RWPE2 (cell line): ENCODE data around the gene IQGAP2.

Source experiments
- ATAC-seq: fragments of 200-7000 bp; cut with Tn5 transposase; 3 replicates; pipeline ENCODE4 v1.9.1; 2021; ENCODE audit warnings: low read depth
- DNase-seq: peaks from one replicate; pipeline ENCODE4 v3.0.0-alpha.2; 2020; ENCODE audit warnings: low spot score
- H3K27ac ChIP-seq: fragments of 450-650 bp; 2 replicates; pipeline ENCODE4 v1.5.1; 2017; ENCODE audit warnings: mild to moderate bottlenecking; ENCODE audit not compliant: poor library complexity, severe bottlenecking
- H3K27me3 ChIP-seq: fragments of 250-450 bp; sonication (Bioruptor Pico); 2 replicates; pipeline ENCODE4 v1.5.1; 2021; ENCODE audit warnings: mild to moderate bottlenecking, moderate library complexity; ENCODE audit not compliant: insufficient read depth, poor library complexity, severe bottlenecking
- H3K36me3 ChIP-seq: fragments of 250-450 bp; sonication (Bioruptor Pico); 2 replicates; pipeline ENCODE4 v1.5.1; 2020; ENCODE audit warnings: low read depth, mild to moderate bottlenecking, moderate library complexity
- H3K4me1 ChIP-seq: fragments of 250-450 bp; sonication (Bioruptor Pico); 2 replicates; pipeline ENCODE4 v1.5.1; 2021; ENCODE audit warnings: mild to moderate bottlenecking, moderate library complexity; ENCODE audit not compliant: insufficient read depth, poor library complexity, severe bottlenecking
- H3K4me3 ChIP-seq: fragments of 250-450 bp; sonication (Bioruptor Pico); 2 replicates; pipeline ENCODE4 v1.5.1; 2021; ENCODE audit warnings: mild to moderate bottlenecking, moderate library complexity; ENCODE audit not compliant: severe bottlenecking
- H3K9me3 ChIP-seq: fragments of 250-450 bp; sonication (Bioruptor Pico); 2 replicates; pipeline ENCODE4 v1.5.1; 2021; ENCODE audit warnings: mild to moderate bottlenecking, moderate library complexity; ENCODE audit not compliant: severe bottlenecking
- CTCF ChIP-seq: fragments of 450-650 bp; IDR thresholded peaks from one replicate; pipeline ENCODE4 v1.5.1; 2017; ENCODE audit warnings: mild to moderate bottlenecking, moderate library complexity; ENCODE audit not compliant: poor library complexity, severe bottlenecking

Gene IQGAP2

DNA sequence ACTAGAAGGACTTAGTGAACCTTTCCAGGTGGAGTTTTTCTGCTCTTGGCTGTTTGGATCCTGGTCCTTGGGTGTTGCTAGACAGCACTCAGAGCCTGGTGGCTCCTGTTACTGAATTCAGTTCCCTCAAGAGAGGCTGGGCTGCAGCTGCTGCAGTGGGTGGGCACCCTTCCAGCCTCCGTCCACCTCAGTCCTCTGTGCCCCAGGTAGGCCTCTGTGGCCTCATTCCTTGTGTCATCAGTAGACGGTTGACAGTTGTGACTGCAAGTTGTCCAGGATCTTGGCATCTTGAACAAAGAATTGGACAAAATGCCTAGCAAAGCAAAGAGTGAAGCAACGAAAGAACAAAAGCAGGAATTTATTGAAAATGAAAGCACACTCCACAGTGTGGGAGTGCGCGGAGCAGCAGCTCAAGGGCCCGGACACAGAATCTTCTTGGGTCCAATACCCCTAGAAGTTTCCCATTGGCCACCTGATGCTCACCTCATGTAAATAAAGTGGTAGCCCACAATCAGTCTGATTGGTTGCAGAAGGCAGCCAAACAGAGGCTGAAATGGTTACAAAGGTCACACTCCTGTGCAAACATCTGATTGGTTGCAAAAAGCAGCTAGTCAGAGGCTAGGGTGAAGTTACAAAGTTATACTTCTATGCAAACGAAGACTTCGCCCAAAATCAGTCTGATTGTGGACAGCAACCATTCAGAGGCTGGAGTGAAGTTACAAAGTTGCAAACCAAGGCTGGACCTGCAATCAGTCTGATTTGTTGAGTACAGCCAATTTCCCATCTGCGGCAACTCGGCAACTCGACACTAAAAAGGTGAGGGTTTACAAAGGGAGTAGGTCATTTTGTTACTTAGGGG, 352.9 kb downstream of the IQGAP2 start:
- DNase-seq (no peak), ATAC-seq (no peak)
- Histone ChIP-seq H3K9me3 (no peaks in the 10 kb centered on the region), H3K36me3 (no peaks in the 10 kb centered on the region), H3K4me1 (peaks cover 9% of the 10 kb centered on the region), H3K27ac (no peak overlapping the region), H3K27me3 (no peaks in the 10 kb centered on the region), H3K4me3 (no peak overlapping the region)
- TF ChIP-seq CTCF = no peak

DNA sequence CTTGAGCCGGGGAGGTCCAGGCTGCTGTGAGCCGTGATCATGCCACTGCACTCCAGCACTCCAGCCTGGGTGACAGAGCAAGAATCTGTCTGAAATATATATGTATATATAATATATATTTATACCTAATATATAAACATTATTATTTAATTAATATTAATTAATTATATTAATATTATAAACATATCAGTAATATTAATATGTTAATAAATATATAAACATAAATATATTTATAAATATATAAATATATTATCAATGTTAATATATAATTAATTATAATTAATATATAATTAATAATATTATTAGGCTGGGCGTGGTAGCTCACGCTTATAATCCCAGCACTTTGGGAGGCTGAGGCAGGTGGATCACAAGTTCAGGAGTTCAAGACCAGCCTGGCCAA, 354.0 kb downstream of the IQGAP2 start:
- ATAC-seq (no peak), DNase-seq (no peak)
- H3K27me3 ChIP-seq = no peaks in the 10 kb centered on the region
- H3K9me3 ChIP-seq = no peaks in the 10 kb centered on the region
- H3K4me3 ChIP-seq = no peak overlapping the region
- no peaks in the 10 kb centered on the region for H3K36me3 ChIP-seq
- no peak overlapping the region for H3K27ac ChIP-seq
- H3K4me1 ChIP-seq = peaks cover 9% of the 10 kb centered on the region
- TF ChIP-seq CTCF = no peak
